SIG-M5 (cell line): Measurements from ENCODE around the gene RERG.
"Not testable (repeated sequence)": the region's sequence is repeated elsewhere in the genome, so short reads cannot be mapped to it uniquely, and the experiment has no call there.

Experiments used
- DNase-seq: peaks from one replicate; lab custom pipeline; 2025; lab: John Stamatoyannopoulos, UW

Gene RERG

DNA sequence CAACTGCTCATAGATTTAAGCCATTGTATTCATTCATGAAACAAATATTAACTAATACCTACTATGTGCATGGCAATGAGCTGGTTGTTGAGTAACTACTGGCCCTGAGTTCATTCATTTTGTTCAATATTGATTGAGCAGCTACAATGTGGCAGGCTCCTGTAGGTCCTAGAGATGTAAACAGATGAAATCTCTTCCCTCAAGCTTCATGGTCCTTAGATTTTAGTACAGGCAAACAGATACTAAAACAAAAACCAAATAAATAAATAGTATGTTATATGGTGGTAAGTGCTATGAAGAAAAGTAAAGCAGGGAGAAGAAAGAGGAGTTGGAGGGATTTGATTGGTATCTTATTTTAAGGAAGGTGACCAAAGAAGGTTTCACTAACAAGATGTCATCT lies 77.8 kb downstream of the RERG start:
- DNase-seq, result no peak

- no peak for DNase-seq
These were observed 78.5 kb downstream of the RERG start for GRCh38 chr12:15142711-15143110.

DNA sequence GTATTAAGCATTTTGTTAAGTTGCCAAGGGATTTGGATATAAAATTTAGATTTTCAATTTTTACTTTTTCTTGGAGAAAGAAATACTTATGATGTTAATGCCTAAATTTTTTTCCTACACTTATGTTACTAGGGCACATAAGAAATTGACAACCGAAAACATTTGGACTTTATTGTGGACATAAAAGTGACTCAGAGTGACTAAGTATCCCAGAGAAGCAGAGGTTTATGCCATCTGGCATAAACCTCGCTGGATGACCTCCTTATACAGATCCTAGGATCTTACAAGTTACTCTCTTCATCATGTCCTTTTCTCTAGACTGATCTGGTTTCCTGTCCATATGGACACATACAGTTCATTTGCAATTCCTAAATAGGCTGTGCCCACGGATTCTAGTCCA lies 89.8 kb downstream of the RERG start:
- DNase-seq, result no peak

- DNase-seq, result no peak
These were observed 90.7 kb downstream of the RERG start for GRCh38 chr12:15130541-15130940.

DNA sequence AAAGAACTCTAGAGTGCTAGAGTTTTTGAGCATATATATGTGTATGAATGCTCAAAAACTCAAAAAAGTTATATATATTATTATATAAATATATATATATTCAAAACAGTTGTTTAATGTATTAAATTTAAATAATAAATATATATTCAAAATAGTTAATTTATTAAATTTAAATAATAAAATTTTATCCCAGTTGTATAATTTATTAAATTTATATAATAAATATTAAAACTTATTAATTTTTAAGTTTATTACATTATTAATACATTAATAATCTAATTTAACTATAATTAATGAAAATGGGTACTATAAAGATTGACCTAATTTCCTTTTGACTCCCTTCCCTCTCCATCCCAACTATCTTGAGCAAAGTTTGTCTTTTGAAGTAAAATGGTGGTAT lies 97.8 kb downstream of the RERG start:
- DNase-seq, result no peak

DNA sequence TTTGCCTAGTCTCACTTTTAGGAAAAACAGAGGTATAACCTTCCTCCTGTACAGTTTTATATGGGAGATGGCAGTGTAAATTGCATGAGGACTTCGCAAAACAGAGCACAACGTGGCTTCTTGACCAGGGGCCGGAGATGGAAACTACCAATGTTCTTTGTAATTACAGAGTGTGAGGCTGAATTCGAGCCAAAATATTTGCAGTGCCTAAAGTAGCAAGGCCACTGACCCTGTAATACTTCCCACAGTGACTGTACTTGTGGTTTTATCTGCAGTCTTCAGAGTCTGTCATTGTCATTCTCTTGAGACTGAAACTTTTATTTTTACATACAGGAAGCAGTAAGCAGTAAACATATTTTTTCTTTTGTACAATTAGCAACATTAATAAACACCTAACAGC lies 98.9 kb downstream of the RERG start:
- no peak for DNase-seq

DNA sequence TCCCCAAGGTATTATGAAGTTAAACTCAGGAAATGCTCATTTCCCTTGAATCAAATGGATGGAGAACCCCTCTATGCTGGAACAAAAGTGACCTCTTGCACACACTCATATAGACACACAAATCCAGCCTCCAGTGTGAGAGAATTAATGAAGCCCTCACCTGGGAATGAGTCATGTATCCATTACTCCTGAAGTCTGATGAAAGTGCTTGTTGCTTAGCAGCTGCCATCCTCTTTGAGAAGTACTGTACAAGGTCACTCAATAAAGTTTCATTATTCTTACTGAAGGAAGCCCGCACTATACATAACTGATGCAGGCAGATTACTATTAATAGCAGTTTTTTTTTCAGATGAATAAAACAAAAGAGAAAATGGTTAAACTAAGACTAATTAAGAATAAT lies 102.3 kb downstream of the RERG start:
- no peak for DNase-seq

GRCh38 chr12:15116983-15117382 lies 104.2 kb downstream of the RERG start:
- no peak for DNase-seq

DNA sequence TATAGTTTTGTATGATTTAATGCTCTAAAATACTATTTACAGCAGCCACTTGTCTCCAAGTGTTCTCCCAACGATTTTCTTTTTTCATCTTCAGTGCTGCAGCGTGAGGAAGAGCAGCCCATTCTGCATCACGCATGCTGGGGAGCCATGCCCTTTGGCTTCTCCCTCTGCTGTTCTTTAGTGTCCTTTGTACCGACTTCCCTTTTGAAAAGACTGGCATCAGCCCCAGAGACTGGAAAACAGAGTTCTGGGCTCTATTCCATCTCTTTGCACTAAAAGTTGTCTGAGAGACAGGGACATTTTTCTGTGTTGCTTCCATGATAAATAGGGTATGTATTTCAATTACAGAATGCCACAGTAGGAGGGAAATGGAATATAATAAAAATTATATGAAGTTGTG lies 105.1 kb downstream of the RERG start:
- DNase-seq, result no peak

DNA sequence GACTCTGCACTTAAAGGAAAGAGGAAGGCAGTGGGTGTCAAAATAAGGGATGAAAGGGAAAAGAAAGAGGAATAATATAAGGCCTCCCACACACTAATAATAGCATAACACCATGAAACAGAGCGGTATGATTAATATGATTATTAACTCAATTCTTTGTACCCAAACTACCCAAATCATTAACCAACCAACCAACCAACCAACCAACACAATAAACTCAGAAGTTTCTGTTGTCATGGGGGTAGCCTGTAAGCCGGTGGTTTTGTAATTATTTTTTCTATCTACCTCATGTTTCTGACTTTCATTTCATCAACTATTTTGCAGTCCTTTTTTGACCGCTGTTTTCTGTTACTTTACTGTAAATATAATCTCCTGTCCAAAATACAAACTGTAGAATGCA lies 105.8 kb downstream of the RERG start:
- no peak for DNase-seq

DNA sequence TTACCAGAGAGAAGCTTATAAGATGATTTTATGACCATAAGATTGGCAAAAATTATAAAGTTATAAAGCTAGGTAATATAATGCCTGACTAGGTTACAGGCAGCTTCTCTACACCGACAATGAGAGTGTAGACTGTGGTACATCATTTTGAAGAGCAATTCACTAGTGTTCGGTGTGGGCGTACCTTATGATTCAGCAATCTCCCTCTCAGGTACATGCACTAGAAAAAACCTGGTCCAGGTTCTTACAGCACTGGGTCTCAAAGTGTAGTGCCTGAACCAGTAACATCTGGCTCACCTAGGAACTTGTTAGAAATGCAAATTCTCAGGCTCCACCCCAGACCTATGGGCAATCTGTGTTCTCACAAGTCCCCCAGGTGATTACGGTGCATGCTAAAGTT lies 106.7 kb downstream of the RERG start:
- no peak for DNase-seq

GRCh38 chr12:15092826-15093225 lies 128.4 kb downstream of the RERG start:
- no peak for DNase-seq

GRCh38 chr12:15090441-15090840 lies 130.8 kb downstream of the RERG start:
- DNase-seq, result no peak

GRCh38 chr12:15088105-15088504 lies 133.1 kb downstream of the RERG start:
- DNase-seq, result no peak

GRCh38 chr12:15077751-15078150 lies 143.5 kb downstream of the RERG start:
- not testable (repeated sequence) for DNase-seq

- DNase-seq, result no peak
These were observed 146.9 kb downstream of the RERG start for GRCh38 chr12:15074351-15074750.

DNA sequence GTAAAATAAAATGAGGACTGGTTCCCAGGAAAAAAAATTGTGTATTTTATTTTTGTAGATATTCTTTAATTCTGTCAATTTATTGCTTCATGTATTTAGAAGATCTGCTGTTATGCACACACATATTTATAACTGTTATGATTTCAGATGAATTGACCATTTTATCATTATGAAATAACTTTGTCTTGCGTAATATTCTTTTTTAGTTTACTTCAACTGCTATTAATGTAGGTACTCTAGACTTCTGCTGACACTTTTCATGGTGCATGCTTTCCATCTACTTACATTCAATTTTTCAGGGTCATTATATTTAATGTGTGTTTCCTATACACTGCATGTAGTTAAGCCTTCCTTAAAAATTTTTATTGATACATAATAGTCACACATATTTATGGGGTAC lies 162.1 kb downstream of the RERG start:
- no peak for DNase-seq
